ENCODE data around the gene FBXO42. TPM values are rescaled to one million over a fixed set of nuclear protein-coding genes. Genes with fewer than 3 reads are reported as not detected.

Gene FBXO42
- total RNA-seq, 2 experiments from 2014 or later, result 14.3 to 18.1 TPM

- no peaks in the 10 kb centered on the region for H3K27me3 Mint-ChIP-seq
- ChIA-PET CTCF (interaction anchor here (0.6 kb wide), 1 partner anchor 23 kb away, joined by 4 read pairs; no protein-coding TSS in a partner anchor), POLR2A (no interaction called here)
- peaks cover 6% of the 10 kb centered on the region for H3K4me1 Mint-ChIP-seq
- intact Hi-C loops (cut with DNase I, micrococcal nuclease), result no loop called here
- no peaks in the 10 kb centered on the region for H3K9me3 Mint-ChIP-seq (ENCODE audit: low read depth)
- H3K4me3 Mint-ChIP-seq, result no peak overlapping the region
- H3K36me3 Mint-ChIP-seq (ENCODE audit: low read depth), result peaks cover 2% of the 10 kb centered on the region
- DNase-seq (no peak), ATAC-seq (no peak)
- H3K27ac Mint-ChIP-seq, result peak overlapping the region; percentile 22
Observed at GRCh38 chr1:16198444-16199156, 153.7 kb downstream of the FBXO42 start.

GRCh38 chr1:16196874-16197273 lies 155.4 kb downstream of the FBXO42 start:
- CTCF ChIA-PET, result no interaction called here
- Mint-ChIP-seq H3K36me3 (ENCODE audit: low read depth) (peaks cover 2% of the 10 kb centered on the region), H3K27me3 (no peaks in the 10 kb centered on the region), H3K4me3 (no peak overlapping the region), H3K27ac (no peak overlapping the region), H3K9me3 (ENCODE audit: low read depth) (no peaks in the 10 kb centered on the region), H3K4me1 (peaks cover 6% of the 10 kb centered on the region)
- ATAC-seq (no peak), DNase-seq (no peak)
- intact Hi-C loops (cut with DNase I, micrococcal nuclease), result no loop called here
- POLR2A ChIA-PET, result no interaction called here

Other genes starting within 250 kb of the FBXO42 start
- under 1 TPM; 0.19 to 0.21 TPM for gene EPHA2, start 196.4 kb downstream of the FBXO42 start, total RNA-seq
- gene ARHGEF19, start 139.8 kb downstream of the FBXO42 start, total RNA-seq, result 1 to 10 TPM; 4.9 to 6.5 TPM
- 1 to 10 TPM; 2.4 to 3.7 TPM for gene CPLANE2, start 115.3 kb downstream of the FBXO42 start, total RNA-seq
- 100 to 1,000 TPM; 184 to 238 TPM for gene SZRD1, start 14.8 kb upstream of the FBXO42 start, total RNA-seq
- gene SPATA21, start 84.9 kb upstream of the FBXO42 start, total RNA-seq, result not detected
- gene NECAP2, start 88.2 kb upstream of the FBXO42 start, total RNA-seq, result 10 to 100 TPM; 46.5 to 54.2 TPM
- 1,000 to 10,000 TPM; 1,573 to 2,291 TPM for gene RNU1-1, start 161.8 kb upstream of the FBXO42 start, total RNA-seq

Data from activated CD4-positive, alpha-beta T cell treated with anti-CD3 and anti-CD28 coated beads for 36 hours (primary cell).